ENCODE measurements around the gene RHEX.

Gene RHEX

DNA sequence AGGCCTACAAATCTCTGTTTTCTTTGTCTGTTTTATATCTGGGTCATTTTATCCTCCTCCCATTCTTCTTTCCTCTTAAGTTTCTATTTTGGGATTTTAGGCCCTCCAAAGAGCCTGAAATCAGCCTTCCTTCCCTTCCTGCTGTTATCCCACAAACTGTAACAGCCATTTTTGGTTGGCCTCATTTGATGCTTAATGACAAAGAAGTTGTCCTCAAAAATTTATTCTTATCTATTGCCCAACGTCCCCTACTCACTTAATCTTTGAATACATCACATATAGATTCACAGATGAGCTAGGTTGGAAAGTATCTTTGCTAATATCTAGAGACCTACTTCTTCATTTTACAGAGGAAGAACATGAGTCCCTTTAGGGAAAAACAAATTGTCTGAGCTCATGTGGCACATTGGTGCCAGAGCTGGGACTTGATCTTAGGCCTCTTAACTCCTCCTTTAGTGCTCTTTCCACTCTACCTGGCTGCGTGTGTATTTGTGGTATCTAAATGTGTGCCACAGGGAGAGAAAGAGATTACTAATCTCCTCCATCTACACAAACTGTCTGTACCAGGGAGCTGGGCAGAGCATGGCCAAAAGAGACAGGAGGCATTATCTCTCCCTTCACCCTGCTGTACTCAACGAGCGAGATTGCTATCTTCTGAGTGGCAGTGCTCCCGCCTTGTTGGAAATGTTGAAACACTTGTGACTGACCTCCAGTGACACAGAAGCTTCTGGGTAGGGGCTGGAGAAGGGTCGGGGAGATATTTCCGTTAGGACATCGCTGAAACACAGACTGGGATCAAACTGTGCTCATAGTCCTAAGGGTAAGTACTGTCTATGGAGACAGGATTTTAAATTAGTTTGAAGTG lies 30.1 kb downstream of the RHEX start:
- no peaks in the 10 kb centered on the region for H4K20me1 ChIP-seq
- H3K4me1 ChIP-seq: peaks cover 43 to 88% (median 66%) of the 10 kb centered on the region in 10 experiments
- H3K27ac ChIP-seq: peak overlapping the region in 10 of 11 experiments; percentile 8 to 83 (median 68); a peak in 18 of 22 replicates
- no peaks in the 10 kb centered on the region for H3K27me3 ChIP-seq
- H3K4me3 ChIP-seq: peak overlapping the region in 3 of 10 experiments; percentile 13 to 42 (median 23); a peak in 5 of 20 replicates
- H3K9me3 ChIP-seq (replicated peaks in 1 of 11): no peaks in the 10 kb centered on the region
- peak in 2 of 11 experiments; percentile 13 to 35; a peak in 1 of 22 replicates for TF ChIP-seq Cebpa-rat (IDR thresholded peaks at IDR 0.05)
- peak overlapping the region in 9 of 11 experiments; percentile 20 to 69 (median 52); a peak in 17 of 22 replicates for H3K9ac ChIP-seq
- H3K4me2 ChIP-seq: peak overlapping the region; percentile 43 to 81 (median 68); a peak in 21 of 22 replicates
- H3K36me3 ChIP-seq: no peaks in the 10 kb centered on the region

DNA sequence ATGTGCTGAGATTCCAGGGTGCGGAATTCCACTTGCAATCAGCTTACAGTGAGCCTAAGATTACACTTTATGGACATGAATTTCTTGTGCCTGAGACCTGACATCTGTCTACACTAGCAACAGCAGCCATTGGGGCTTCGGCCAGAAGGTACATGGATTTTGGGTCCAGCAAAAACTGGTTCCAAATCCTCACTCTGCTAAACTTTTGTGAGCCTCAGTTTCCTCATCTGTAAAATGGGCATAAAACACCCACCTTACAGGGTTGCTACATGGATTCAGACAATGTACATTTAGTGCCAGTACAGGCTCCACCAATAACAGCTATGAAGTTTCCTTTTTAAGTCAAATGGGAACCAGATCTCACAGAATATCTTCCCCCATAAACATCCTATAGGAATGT lies 30.8 kb downstream of the RHEX start:
- H3K4me1 ChIP-seq: peaks cover 41 to 81% (median 65%) of the 10 kb centered on the region in 10 experiments
- H3K9me3 ChIP-seq (replicated peaks in 1 of 11): no peaks in the 10 kb centered on the region
- H3K27ac ChIP-seq: peak overlapping the region in 9 of 11 experiments; percentile 58 to 83 (median 72); a peak in 17 of 22 replicates
- H4K20me1 ChIP-seq: no peaks in the 10 kb centered on the region
- H3K9ac ChIP-seq: peak overlapping the region in 8 of 11 experiments; percentile 20 to 69 (median 56); a peak in 12 of 22 replicates
- no peaks in the 10 kb centered on the region for H3K36me3 ChIP-seq
- peak overlapping the region in 3 of 10 experiments; percentile 13 to 42 (median 23); a peak in 5 of 20 replicates for H3K4me3 ChIP-seq
- no peak for TF ChIP-seq Cebpa-rat (IDR thresholded peaks at IDR 0.05)
- no peaks in the 10 kb centered on the region for H3K27me3 ChIP-seq
- peak overlapping the region; percentile 23 to 81 (median 68); a peak in 20 of 22 replicates for H3K4me2 ChIP-seq

DNA sequence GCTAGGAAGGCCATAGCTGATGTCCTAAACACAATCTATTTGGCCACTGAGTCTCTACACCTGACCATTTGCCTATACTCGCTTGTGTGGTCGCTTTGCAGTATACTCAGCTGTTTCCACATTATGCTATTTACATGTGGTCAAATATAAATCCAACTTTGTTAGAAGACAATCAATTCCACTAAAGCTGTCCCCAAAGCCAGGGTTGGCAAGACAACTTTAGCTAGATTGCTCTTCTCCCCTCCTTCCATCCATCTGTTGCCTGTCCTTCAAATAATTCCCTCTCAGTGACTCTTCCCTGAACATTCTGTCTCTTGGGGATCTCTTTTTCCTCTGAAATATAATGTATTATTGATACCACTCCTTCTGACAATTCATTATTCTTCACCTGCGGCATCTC lies 34.1 kb downstream of the RHEX start:
- Histone ChIP-seq H3K4me3 (no peak overlapping the region), H3K27me3 (no peaks in the 10 kb centered on the region), H3K4me2 (peak overlapping the region in 1 of 11 experiments; percentile 70; a peak in 1 of 22 replicates), H4K20me1 (no peaks in the 10 kb centered on the region), H3K36me3 (no peaks in the 10 kb centered on the region), H3K9me3 (replicated peaks in 1 of 11) (no peaks in the 10 kb centered on the region), H3K9ac (no peak overlapping the region), H3K4me1 (peaks cover 22 to 48% (median 36%) of the 10 kb centered on the region in 10 experiments), H3K27ac (no peak overlapping the region)
- TF ChIP-seq Cebpa-rat (IDR thresholded peaks at IDR 0.05): no peak

DNA sequence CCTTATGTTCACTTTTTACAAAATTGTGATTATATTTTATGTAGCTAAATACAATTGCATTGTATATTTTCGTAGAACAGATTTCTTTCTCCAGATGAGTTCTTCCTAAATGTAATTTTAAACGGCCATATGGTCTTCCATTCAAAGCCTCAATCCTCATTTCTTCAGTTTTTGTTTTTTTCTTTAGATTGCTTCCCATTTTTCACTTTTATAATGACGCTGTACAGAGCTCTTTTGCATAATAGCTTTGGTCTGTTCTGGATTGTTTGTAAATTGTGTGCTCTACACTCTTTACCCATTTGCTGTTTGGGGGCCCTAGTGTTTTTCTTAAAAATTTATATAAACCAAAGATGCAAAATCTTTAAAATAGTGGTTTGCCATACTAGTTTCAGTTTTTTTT lies 36.4 kb downstream of the RHEX start:
- no peak overlapping the region for H3K4me3 ChIP-seq
- no peak for TF ChIP-seq Cebpa-rat (IDR thresholded peaks at IDR 0.05)
- no peak overlapping the region; a peak in 1 of 22 replicates for H3K4me2 ChIP-seq
- no peaks in the 10 kb centered on the region for H3K9me3 ChIP-seq (replicated peaks in 1 of 11)
- no peaks in the 10 kb centered on the region for H3K27me3 ChIP-seq
- H4K20me1 ChIP-seq: no peaks in the 10 kb centered on the region
- H3K27ac ChIP-seq: no peak overlapping the region
- H3K36me3 ChIP-seq: no peaks in the 10 kb centered on the region
- H3K4me1 ChIP-seq: peaks cover under 1 to 26% (median 13%) of the 10 kb centered on the region in 10 experiments; a peak in 14 of 20 replicates
- H3K9ac ChIP-seq: no peak overlapping the region

DNA sequence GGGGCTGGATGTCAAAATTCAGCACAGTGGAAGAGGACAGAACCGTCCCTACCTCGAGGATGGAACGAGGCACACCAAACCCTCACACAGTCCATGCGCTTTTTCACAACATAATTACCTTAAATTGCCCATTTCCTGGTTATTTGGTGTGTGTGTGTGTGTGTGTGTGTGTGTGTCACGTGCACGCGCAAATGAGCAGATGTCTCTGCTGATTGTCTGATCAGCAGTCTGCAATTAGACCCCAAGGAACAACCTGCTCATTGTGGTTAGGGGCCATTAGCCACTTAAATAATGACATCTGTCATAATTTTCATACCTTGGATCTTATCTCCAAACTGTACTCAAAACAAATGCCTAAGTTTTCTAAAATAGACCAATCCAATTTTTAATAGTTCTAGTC lies 41.1 kb downstream of the RHEX start:
- Histone ChIP-seq H3K4me1 (peaks cover 4 to 32% (median 18%) of the 10 kb centered on the region in 10 experiments; a peak in 15 of 20 replicates), H3K4me2 (peak overlapping the region in 1 of 11 experiments; percentile 4; a peak in 1 of 22 replicates), H3K4me3 (no peak overlapping the region), H3K9me3 (replicated peaks in 1 of 11) (no peaks in the 10 kb centered on the region), H4K20me1 (no peaks in the 10 kb centered on the region), H3K27ac (no peak overlapping the region), H3K27me3 (peaks cover 0 to 14% (median 0%) of the 10 kb centered on the region in 11 experiments; a peak in 2 of 22 replicates), H3K36me3 (peaks cover 0 to 15% (median 0%) of the 10 kb centered on the region in 11 experiments; a peak in 4 of 22 replicates), H3K9ac (no peak overlapping the region)
- no peak for TF ChIP-seq Cebpa-rat (IDR thresholded peaks at IDR 0.05)

DNA sequence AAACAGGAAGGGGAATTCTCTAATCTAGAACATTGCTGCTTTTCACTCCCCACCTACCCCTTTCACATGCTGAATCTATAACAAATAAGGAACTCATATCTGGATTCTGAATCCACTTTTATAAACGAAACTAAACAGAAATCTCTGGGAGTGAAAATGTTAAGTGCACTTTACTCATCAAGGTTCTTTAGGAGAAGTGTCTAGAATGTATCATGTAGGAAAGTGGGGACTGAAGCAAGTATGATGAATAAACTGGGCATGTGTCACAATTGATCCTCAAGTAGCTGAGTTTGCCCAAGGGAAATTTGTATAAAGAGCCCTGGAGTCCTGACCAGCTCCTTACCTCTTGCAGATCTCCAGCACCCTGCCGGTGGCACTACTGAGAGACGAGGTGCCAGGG lies 44.4 kb downstream of the RHEX start:
- Histone ChIP-seq H3K27ac (no peak overlapping the region), H3K4me1 (peaks cover 14 to 63% (median 47%) of the 10 kb centered on the region in 10 experiments), H3K4me3 (no peak overlapping the region), H4K20me1 (no peaks in the 10 kb centered on the region), H3K9ac (no peak overlapping the region), H3K4me2 (peak overlapping the region in 6 of 11 experiments; percentile 6 to 87 (median 39); a peak in 11 of 22 replicates), H3K9me3 (replicated peaks in 1 of 11) (no peaks in the 10 kb centered on the region), H3K27me3 (peaks cover 0 to 22% (median 0%) of the 10 kb centered on the region in 11 experiments; a peak in 2 of 22 replicates), H3K36me3 (peaks cover 0 to 29% (median 0%) of the 10 kb centered on the region in 11 experiments; a peak in 4 of 22 replicates)
- no peak for TF ChIP-seq Cebpa-rat (IDR thresholded peaks at IDR 0.05)

DNA sequence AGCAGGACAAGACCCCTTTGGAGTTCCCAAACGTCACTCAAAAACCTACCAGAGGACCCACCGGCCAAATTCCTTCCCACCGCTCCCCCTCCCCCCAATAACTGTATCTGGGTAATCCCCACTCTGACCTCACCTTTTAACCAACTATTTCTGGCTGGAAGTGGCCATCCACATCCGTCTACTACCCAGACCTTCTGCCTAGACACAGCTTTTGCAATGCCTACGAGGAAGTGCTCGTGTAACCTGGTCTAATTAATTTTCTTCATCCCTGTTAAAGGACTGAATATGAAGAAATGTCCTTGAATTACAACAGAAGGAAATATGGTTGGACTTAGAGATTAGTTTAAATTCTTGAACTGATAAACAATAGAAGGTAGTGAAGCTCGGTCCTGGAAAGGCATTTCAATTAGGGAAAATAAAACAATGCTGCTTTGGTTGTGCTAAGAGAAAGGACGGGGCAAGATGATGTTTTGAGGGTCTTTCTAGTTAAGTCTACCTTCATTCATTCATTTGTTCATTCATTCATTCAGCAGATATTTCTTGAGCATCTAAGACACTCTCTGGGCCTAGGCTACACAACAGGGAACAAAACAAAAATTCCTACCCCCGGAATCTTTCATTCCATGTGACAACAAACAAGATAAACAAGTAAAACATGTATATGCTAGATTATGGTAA lies 45.4 kb downstream of the RHEX start:
- no peaks in the 10 kb centered on the region for H4K20me1 ChIP-seq
- H3K4me1 ChIP-seq: peaks cover 16 to 73% (median 57%) of the 10 kb centered on the region in 10 experiments
- H3K4me2 ChIP-seq: peak overlapping the region in 6 of 11 experiments; percentile 6 to 87 (median 39); a peak in 10 of 22 replicates
- no peak overlapping the region for H3K9ac ChIP-seq
- H3K27ac ChIP-seq: no peak overlapping the region
- TF ChIP-seq Cebpa-rat (IDR thresholded peaks at IDR 0.05): no peak
- H3K4me3 ChIP-seq: no peak overlapping the region
- peaks cover 0 to 29% (median 0%) of the 10 kb centered on the region in 11 experiments; a peak in 4 of 22 replicates for H3K36me3 ChIP-seq
- no peaks in the 10 kb centered on the region for H3K9me3 ChIP-seq (replicated peaks in 1 of 11)
- H3K27me3 ChIP-seq: peaks cover 0 to 22% (median 0%) of the 10 kb centered on the region in 11 experiments; a peak in 2 of 22 replicates

DNA sequence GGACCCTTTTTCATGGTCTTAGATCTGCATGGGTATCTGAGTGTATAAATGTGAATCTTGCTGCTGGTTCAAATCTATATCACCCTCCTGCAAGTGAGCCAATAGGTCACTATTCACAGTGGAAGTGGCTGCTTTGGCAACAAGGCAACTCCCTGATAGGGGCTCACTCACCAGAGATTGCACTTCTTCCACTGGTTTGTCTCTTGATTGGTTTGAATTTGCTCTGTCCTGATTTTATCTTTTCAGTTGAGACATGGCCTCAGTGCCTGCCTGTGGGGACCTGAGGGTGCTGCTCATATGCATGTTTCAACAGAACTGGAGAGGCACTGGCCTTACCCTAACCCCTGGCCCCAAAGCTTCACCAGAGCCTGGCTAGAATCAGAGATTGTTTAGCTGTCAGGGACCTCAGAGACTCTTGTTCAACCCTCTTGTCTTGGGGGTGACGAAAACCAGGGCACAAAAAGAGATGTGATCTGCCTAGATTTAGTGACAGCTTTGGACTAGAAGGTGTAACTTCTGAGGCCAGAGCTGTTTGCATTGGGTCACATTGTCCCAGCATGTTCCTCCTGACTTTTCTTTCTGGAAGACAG lies 47.3 kb downstream of the RHEX start:
- H3K4me3 ChIP-seq: no peak overlapping the region
- H3K27ac ChIP-seq: peak overlapping the region in 8 of 11 experiments; percentile 69 to 87 (median 82); a peak in 14 of 22 replicates
- H3K9me3 ChIP-seq (replicated peaks in 1 of 11): no peaks in the 10 kb centered on the region
- peaks cover 0 to 29% (median 0%) of the 10 kb centered on the region in 11 experiments; a peak in 4 of 22 replicates for H3K36me3 ChIP-seq
- peaks cover 0 to 22% (median 0%) of the 10 kb centered on the region in 11 experiments; a peak in 2 of 22 replicates for H3K27me3 ChIP-seq
- H3K4me1 ChIP-seq: peaks cover 11 to 87% (median 74%) of the 10 kb centered on the region in 10 experiments
- H3K9ac ChIP-seq: peak overlapping the region in 4 of 11 experiments; percentile 1 to 47 (median 22); a peak in 6 of 22 replicates
- peak overlapping the region in 9 of 11 experiments; percentile 12 to 93 (median 87); a peak in 17 of 22 replicates for H3K4me2 ChIP-seq
- H4K20me1 ChIP-seq: no peaks in the 10 kb centered on the region
- no peak for TF ChIP-seq Cebpa-rat (IDR thresholded peaks at IDR 0.05)
